Amygdala (tissue), 56 donors: ENCODE results near the gene OR2T8.

Experiments used
- DNase-seq, 56 donors: peaks; one replicate each; lab custom pipeline; 2025; lab: John Stamatoyannopoulos, UW

OR2T8 gene

GRCh38 chr1:247953408-247953807 lies 33.4 kb downstream of the OR2T8 start:
- DNase-seq: no peak

- DNase-seq: no peak
Observed at GRCh38 chr1:247961791-247962190, 41.7 kb downstream of the OR2T8 start.

GRCh38 chr1:247962911-247963588 lies 43.0 kb downstream of the OR2T8 start:
- DNase-seq: no peak

GRCh38 chr1:247964933-247965332 lies 44.9 kb downstream of the OR2T8 start, which contains the start of gene OR2AK2:
Gene OR2AK2 (plus strand): TSS chr1:247965233. CDS start chr1:247965377, 144 bp downstream.
- DNase-seq: no peak

GRCh38 chr1:247966532-247967204 lies 46.6 kb downstream of the OR2T8 start:
- no peak for DNase-seq
